ENCODE data around the gene TP73. TPM values are rescaled to one million over a fixed set of nuclear protein-coding genes. Genes with fewer than 3 reads are reported as not detected.
A peak's percentile ranks its signal among the peaks of the same experiment; 100 is the strongest.

Gene TP73
- total RNA-seq, 2 donors from 2014 or later, result 0.06 TPM; not detected in 1

- ATAC-seq, result no peak
- peak; percentile 13 for DNase-seq
- intact Hi-C loops (cut with DNase I), result no loop called here
These were observed 125.6 kb downstream of the TP73 start for GRCh38 chr1:3777647-3778589.

- intact Hi-C loops (cut with DNase I), result no loop called here
- DNase-seq (peak; percentile 37), ATAC-seq (peak; percentile 4 to 32)
These were observed 126.4 kb downstream of the TP73 start for GRCh38 chr1:3778590-3779264.

GRCh38 chr1:3779265-3779911, 127.1 kb downstream of the TP73 start:
- intact Hi-C loops (cut with DNase I), result no loop called here
- DNase-seq, result peak; percentile 21
- ATAC-seq, result no peak

- intact Hi-C loops (cut with DNase I), result no loop called here
- ATAC-seq, result no peak
- DNase-seq, result peak; percentile 7
These were observed 127.6 kb downstream of the TP73 start for GRCh38 chr1:3779912-3780416.

GRCh38 chr1:3780901-3781300, 128.6 kb downstream of the TP73 start:
- peak; percentile 8 for DNase-seq
- no peak for ATAC-seq
- intact Hi-C loops (cut with DNase I), result no loop called here

GRCh38 chr1:3783651-3784474, 131.5 kb downstream of the TP73 start:
- ATAC-seq (no peak), DNase-seq (peak; percentile 17)
- intact Hi-C loops (cut with DNase I), result no loop called here

GRCh38 chr1:3785045-3785444, 132.7 kb downstream of the TP73 start:
- DNase-seq, result no peak

GRCh38 chr1:3785456-3786157, 133.3 kb downstream of the TP73 start:
- DNase-seq (no peak), ATAC-seq (no peak)
- intact Hi-C loops (cut with DNase I), result no loop called here

More at GRCh38 chr1:3785045-3785444, 132.7 kb downstream of the TP73 start:
- intact Hi-C loops (cut with DNase I), result no loop called here
- ATAC-seq, result peak in 1 of 2 donors; percentile 33

Other genes starting within 250 kb of the TP73 start
- gene ARHGEF16, start 197.9 kb upstream of the TP73 start, total RNA-seq, result 1 to 10 TPM in 1 of 2 donors, under 1 TPM in 1; 0.68 to 2.3 TPM
- 10 to 100 TPM; 12.4 to 15.8 TPM for gene MEGF6, start 41.0 kb upstream of the TP73 start, total RNA-seq
- gene TPRG1L, start 27.5 kb upstream of the TP73 start, total RNA-seq, result 10 to 100 TPM; 41.3 to 42.6 TPM
- gene WRAP73, start 2.4 kb upstream of the TP73 start, total RNA-seq, result 10 to 100 TPM; 11.3 to 11.8 TPM
- not detected for gene CCDC27, start 99.9 kb downstream of the TP73 start, total RNA-seq
- 10 to 100 TPM; 25.4 to 35.9 TPM for gene SMIM1, start 120.2 kb downstream of the TP73 start, total RNA-seq
- gene LRRC47, start 144.0 kb downstream of the TP73 start, total RNA-seq, result 10 to 100 TPM; 41.4 to 43.4 TPM
- 10 to 100 TPM; 28.6 to 37.5 TPM for gene CEP104, start 204.7 kb downstream of the TP73 start, total RNA-seq
- gene DFFB, start 205.0 kb downstream of the TP73 start, total RNA-seq, result 1 to 10 TPM; 4.0 to 4.1 TPM
- 10 to 100 TPM; 13.2 to 14.0 TPM for gene C1orf174, start 247.8 kb downstream of the TP73 start, total RNA-seq

Measured in left cardiac atrium (tissue), 4 donors.